GM19324 (cell line): Measurements from ENCODE around the gene KCNT1.
"Not testable (repeated sequence)": the region's sequence is repeated elsewhere in the genome, so short reads cannot be mapped to it uniquely, and the experiment has no call there.

Experiments
- ATAC-seq: cut with Tn5 transposase; IDR thresholded peaks from one replicate; pipeline ENCODE4 v1.9.1; 2021; ENCODE audit warnings: mild to moderate bottlenecking, moderate library complexity; ENCODE audit not compliant: unreplicated experiment, low FRiP score

The KCNT1 gene

DNA sequence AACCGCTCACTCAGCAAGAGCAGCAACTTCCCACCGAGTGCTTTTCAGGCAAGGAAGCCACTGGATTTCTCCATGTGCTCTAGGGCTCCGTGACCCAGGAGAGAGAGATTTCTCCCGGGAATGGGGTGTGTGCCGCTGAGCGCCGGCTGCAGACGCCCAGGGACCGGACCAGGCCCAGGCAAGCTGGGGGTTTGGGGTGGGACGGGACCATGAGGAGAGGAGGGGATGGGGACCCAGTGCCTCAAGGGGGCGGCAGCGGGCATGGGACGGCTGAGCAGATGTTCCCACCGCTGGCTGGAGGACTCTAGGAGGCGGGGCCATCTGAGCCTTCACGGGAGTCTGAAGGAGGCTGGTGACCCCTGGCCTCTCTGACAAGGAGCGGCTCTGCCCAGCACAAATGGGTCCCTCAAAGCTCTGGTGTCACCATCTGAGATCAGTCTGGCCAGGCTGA lies 30.4 kb upstream of the KCNT1 start:
- no peak for ATAC-seq

DNA sequence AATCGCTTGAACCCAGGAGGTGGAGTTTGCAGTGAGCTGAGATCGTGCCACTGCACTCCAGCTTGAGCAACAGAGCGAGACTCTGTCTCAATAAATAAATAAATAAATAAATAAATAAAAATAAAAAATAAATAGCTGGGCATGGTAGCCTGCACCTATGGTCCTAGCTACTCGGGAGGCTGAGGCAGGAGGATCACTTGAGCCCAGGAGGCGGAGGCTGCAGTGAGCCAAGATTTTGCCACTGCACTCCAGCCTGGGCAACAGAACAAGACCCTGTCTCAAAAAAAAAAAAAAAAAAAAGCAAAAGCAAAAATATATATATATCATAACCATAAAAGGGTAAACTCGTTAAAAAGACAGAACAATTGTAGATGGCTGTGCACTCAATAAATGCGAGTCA lies 29.2 kb upstream of the KCNT1 start:
- not testable (repeated sequence) for ATAC-seq

DNA sequence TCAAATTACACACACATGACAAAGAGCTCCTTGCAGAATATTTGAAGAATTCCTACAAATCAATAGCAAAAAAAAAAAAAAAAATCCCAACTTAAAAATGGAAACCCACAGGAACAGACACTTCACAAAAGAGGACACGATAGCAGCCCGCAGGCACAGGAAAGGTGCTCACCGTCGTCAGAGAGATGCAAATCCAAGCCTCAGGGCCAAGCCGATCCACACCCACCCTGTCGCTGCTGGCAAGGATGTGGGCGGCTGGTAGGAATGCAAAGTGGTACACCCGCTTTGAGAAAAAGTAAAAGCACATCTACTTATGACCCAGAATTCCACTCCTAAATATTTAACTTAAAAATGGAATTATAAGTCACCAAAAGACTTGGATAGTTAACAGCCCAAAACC lies 28.0 kb upstream of the KCNT1 start:
- ATAC-seq = no peak

- ATAC-seq = no peak
Measured at GRCh38 chr9:135674977-135675376, 27.0 kb upstream of the KCNT1 start.

DNA sequence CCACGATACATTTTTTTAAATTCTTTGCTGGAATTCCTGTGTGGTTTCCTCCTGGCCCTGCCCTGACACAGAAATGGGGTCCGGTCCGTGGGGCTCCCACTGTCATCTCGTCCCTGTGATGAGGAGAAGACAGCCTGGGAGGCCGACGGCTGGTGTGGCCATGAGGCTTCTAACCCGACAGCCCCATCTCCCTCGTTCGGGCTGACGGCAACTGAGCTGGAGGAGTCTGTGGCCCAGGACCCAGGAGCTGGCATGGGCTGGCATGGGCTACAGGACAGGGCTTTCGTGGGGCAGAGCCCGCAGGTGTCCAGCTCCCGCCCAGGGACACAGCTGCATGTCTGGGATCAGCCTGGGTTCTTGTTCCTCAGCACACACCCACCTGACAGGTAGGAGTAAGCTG lies 25.1 kb upstream of the KCNT1 start:
- ATAC-seq = no peak

DNA sequence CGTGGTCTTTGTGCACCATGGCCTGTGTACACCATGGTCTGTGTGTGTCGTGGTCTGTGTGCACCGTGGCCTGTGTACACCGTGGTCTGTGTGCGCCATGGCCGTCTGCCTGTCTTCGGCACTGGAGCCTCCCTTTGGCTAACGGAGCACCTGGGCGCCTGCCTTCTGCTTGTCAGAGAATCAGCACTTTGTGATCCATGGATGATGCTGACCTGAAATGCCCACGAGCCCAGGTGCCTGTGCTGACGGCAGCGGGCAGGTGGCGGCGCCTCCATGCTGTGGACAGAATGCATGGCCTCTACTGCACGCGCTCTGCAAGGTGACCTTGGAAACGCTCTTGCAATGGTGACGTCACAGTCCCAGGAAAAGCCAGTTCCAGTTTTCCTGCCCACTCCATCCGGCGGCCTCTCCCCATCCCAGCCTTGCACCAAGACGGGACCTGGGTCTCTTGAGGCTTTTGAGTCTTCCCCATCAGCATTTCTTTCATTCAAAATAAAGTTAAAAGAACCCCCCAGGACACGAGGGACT lies 24.3 kb upstream of the KCNT1 start:
- ATAC-seq = no peak

GRCh38 chr9:135678236-135679017 lies 23.6 kb upstream of the KCNT1 start:
- ATAC-seq = no peak

- no peak for ATAC-seq
Measured at GRCh38 chr9:135680056-135680455, 21.9 kb upstream of the KCNT1 start.

- no peak for ATAC-seq
Measured at GRCh38 chr9:135681161-135681560, 20.8 kb upstream of the KCNT1 start.

DNA sequence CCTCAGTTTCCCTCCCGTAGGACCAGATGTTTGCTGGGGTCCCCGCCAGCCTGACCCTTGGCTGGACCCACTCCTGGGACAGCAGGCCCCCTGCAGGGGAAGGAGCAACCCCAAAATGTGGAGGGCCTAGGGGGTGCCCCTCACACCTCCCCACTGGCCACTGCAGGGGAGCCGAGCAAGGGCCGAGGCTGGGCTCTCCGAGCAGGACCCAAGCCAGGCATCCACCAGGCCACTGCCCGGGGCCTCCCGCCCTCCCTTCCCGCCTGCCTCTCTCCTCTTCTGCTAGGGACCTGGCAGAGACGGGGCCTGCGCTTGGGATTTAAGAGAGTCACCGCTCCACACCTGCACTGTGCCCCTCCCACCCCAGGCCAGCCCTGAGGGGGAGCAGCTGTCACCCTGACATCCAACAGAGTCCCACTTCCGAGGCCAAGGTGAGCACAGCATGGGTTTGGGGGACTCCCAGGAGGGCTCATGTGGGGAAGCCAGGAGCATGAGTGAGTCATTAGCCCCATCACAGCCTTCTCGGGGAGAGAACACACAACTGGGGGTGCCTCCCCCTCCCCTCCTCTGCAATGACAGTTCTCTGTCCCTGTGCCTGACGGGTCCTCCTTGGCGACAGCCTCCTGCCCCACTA lies 18.5 kb upstream of the KCNT1 start:
- ATAC-seq = no peak

DNA sequence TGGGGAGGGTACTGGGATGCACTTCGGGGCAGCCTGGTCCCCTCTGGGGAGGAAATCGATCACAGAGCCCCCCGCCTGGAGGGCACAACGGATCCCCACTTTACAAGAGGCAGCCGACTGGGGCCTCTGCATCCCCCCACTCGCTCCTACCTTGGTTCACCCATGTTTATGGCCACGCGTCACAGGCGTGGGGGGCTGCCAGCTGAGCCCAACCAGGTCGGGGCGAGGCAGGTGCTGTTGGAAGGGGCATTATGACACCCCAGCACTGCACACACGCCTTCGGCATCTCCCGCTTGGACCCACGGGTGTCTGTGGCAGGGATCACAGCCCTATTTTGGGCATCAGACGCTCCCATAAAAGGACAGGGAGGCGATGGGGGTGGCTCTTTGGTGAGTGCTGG lies 17.3 kb upstream of the KCNT1 start:
- no peak for ATAC-seq

GRCh38 chr9:135687216-135687615 lies 14.8 kb upstream of the KCNT1 start:
- ATAC-seq = no peak

DNA sequence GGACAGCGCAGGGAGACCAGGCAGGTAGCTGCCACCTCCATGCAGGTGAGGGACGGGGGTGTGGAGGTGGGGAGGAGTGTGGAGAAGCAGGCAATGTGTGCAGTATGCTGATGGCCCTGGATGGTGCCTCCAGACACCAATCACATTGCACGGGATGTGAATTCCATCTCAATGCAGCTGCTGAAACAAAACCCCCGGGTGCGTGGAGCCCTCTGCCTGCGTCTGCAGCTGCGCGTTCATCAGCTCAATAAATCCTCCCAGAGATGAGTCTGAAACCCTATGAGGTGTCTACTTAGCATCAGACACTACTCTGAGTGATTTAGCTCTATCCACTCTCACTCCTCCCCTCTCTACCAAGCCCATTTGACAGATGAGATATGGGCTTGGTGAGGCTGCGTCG lies 13.0 kb upstream of the KCNT1 start:
- no peak for ATAC-seq

DNA sequence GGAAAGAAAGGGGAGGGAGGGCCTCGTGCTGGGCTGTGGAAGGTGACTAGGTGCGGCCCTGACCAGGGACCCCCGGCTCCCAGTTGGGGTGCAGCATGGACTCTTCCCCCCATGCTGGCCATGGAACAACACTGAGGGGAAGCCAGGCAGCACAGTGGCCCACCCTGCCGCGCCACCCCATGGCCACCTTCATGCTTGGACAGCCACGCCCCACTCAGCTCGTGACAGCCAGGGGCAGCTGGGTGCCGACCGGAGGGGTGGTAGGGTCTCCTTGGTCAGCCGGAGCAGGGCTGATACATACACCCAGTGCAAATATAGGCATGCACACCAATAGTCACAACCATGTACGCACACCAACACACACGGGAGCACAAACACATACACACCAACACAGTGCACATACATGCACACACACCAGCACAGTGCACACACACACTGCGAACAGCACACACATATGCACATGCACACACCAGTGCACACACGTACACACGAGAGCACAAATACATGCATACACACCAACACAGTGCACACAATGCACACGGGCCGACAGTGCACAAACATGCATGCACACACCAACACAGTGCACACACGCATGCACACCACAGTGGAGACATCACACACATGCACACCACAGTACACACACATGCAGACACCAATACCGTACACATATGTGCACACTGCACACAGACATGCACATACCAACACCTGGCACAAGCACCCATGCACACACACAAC lies 11.0 kb upstream of the KCNT1 start:
- ATAC-seq = no peak

- ATAC-seq = no peak
Measured at GRCh38 chr9:135692410-135692809, 9.6 kb upstream of the KCNT1 start.

GRCh38 chr9:135693265-135693664 lies 8.7 kb upstream of the KCNT1 start:
- ATAC-seq = no peak

- ATAC-seq = no peak
Measured at GRCh38 chr9:135693771-135694170, 8.2 kb upstream of the KCNT1 start.

GRCh38 chr9:135694414-135694813 lies 7.6 kb upstream of the KCNT1 start:
- no peak for ATAC-seq

DNA sequence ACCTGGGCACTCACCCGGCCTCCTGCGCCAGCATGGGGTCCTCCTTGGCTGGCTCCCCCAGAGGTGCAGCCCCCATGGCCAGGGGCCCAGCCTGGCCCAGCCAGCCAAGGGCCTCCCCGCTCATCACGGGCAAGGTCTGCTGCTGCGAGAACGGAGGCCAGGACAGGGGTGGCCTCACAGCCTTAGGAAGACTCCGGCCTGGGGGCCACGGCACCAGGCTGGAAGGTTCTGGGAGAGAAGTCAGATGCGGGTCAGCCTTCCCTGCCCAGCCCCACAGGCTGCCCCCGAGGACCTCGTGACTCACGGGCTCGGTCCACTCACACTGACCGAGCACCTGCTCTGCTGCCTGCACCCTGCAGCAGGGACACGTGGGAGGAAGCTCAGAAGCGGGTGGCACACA lies 6.9 kb upstream of the KCNT1 start:
- ATAC-seq = no peak

DNA sequence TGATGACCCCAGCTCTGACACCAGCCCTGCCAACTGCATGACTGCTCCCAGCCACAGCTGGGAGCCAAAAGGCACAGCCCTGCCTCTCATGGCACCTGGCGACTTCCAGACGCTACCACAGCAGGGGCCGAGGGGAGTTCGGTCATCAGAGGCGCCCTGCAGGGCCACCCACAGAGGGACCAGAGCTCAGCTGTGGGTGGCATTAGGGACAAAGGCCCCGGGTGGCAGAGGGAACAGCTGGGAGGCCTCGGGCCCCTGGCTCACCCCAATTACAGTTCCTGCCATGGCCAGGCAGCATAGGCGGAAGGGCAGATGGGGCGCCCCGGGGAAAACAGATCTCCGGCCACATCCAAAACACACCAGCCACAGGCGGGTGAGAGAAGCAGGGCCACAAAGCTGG lies 6.3 kb upstream of the KCNT1 start:
- ATAC-seq = no peak

- no peak for ATAC-seq
Measured at GRCh38 chr9:135696446-135696845, 5.5 kb upstream of the KCNT1 start.
